IMR-90 (cell line): ENCODE measurements around the gene GGPS1.

ENCODE experiments used
- BHLHE40 ChIP-seq: fragments of 150-350 bp; IDR thresholded peaks from 2 replicates; pipeline ENCODE4 v1.6.1; 2016; ENCODE audit warnings: mild to moderate bottlenecking, low read depth, low read length
- CEBPB ChIP-seq: IDR thresholded peaks from 2 replicates; pipeline ENCODE4 v1.6.1; 2012; ENCODE audit warnings: low read depth, low read length, improper control_type of control experiment
- CTCF ChIP-seq: conservative IDR thresholded peaks from 2 replicates; pipeline ENCODE4 v1.5.1; 2012; ENCODE audit warnings: mild to moderate bottlenecking, low read depth, low read length, improper control_type of control experiment
- ELK1 ChIP-seq: fragments of 150-350 bp; IDR thresholded peaks from 2 replicates; pipeline ENCODE4 v1.6.1; 2016; ENCODE audit warnings: low read depth, mild to moderate bottlenecking, low read length, moderate library complexity, borderline replicate concordance
- FOS ChIP-seq: fragments of 150-350 bp; IDR thresholded peaks from 2 replicates; pipeline ENCODE4 v1.6.1; 2016; ENCODE audit warnings: low read depth, low read length
- MAFK ChIP-seq: IDR thresholded peaks from 2 replicates; pipeline ENCODE4 v1.6.1; 2012; ENCODE audit warnings: low read depth, low read length, improper control_type of control experiment
- MAZ ChIP-seq: IDR thresholded peaks from 2 replicates; pipeline ENCODE4 v1.6.1; 2012; ENCODE audit warnings: low read depth, mild to moderate bottlenecking, low read length, improper control_type of control experiment, moderate library complexity, borderline replicate concordance
- MXI1 ChIP-seq: IDR thresholded peaks from 2 replicates; pipeline ENCODE4 v1.6.1; 2012; ENCODE audit warnings: low read depth, mild to moderate bottlenecking, low read length, moderate library complexity, borderline replicate concordance
- NFE2L2 ChIP-seq: fragments of 150-350 bp; IDR thresholded peaks from 2 replicates; pipeline ENCODE4 v1.6.1; 2016; ENCODE audit warnings: low read depth, mild to moderate bottlenecking, low read length
- POLR2A ChIP-seq: IDR thresholded peaks from 2 replicates; pipeline ENCODE4 v1.6.1; 2012; ENCODE audit warnings: mild to moderate bottlenecking, low read depth, low read length
- RCOR1 ChIP-seq: IDR thresholded peaks from 2 replicates; pipeline ENCODE4 v1.6.1; 2012; ENCODE audit warnings: mild to moderate bottlenecking, low read length, improper control_type of control experiment; ENCODE audit not compliant: insufficient replicate concordance
- RFX5 ChIP-seq: IDR thresholded peaks from 2 replicates; pipeline ENCODE4 v1.8.0; 2012; ENCODE audit warnings: low read depth, mild to moderate bottlenecking, low read length, moderate library complexity
- SMC3 ChIP-seq: fragments of 150-350 bp; IDR thresholded peaks from 2 replicates; pipeline ENCODE4 v1.6.1; 2016; ENCODE audit warnings: low read depth, mild to moderate bottlenecking, antibody characterized with exemption, low read length, moderate library complexity
- USF2 ChIP-seq: fragments of 150-350 bp; IDR thresholded peaks from 2 replicates; pipeline ENCODE4 v1.6.1; 2017; ENCODE audit warnings: mild to moderate bottlenecking, antibody characterized with exemption, low read length, low read depth

GRCh38 chr1:235292790-235293189 lies 35.6 kb upstream of the GGPS1 start:
- TF ChIP-seq CTCF, result no peak
- TF ChIP-seq USF2, result no peak
- no peak for TF ChIP-seq MAZ
- TF ChIP-seq RCOR1, result no peak
- TF ChIP-seq POLR2A, result no peak
- TF ChIP-seq BHLHE40, result no peak
- TF ChIP-seq MXI1, result no peak
- no peak for TF ChIP-seq MAFK
- TF ChIP-seq NFE2L2, result no peak
- TF ChIP-seq RFX5, result no peak
- no peak for TF ChIP-seq SMC3
- TF ChIP-seq ELK1, result no peak
- TF ChIP-seq FOS, result no peak
- TF ChIP-seq CEBPB, result no peak
